PC-3 (cell line): Measurements from ENCODE around the gene GALNS. TPM values are rescaled to one million over a fixed set of nuclear protein-coding genes. Genes with fewer than 3 reads are reported as not detected.

Experiments used
- ATAC-seq: fragments of 200-7000 bp; cut with Tn5 transposase; 2 replicates; pipeline ENCODE4 v1.9.1; 2020; ENCODE audit warnings: mild to moderate bottlenecking, moderate library complexity
- BruUV-seq: library from RNA; stranded (reverse); fragments of 400-500 nt; replicated peaks from 2 replicates; lab custom pipeline; 2021; lab: Mats Ljungman, UMichigan
- CTCF ChIA-PET: fragments of 300-600 bp; sonication (Branson Sonifier 250); formaldehyde crosslinking; loops from one replicate; lab custom pipeline; 2022; ENCODE audit warnings: antibody characterized with exemption; lab: Charles Lee
- POLR2A ChIA-PET: fragments of 300-600 bp; sonication (Branson Sonifier 250); formaldehyde crosslinking; loops from one replicate; lab custom pipeline; 2022; ENCODE audit warnings: antibody characterized with exemption; ENCODE audit not compliant: unreplicated experiment; lab: Charles Lee
- DNase-seq: peaks from one replicate; pipeline ENCODE4 v3.0.0-alpha.2; 2015
- H2AFZ ChIP-seq: fragments of 300-600 bp; sonication (generic); 2 replicates; pipeline ENCODE4 v1.6.0; 2016; ENCODE audit warnings: antibody characterized with exemption, low read length
- H3F3A ChIP-seq: fragments of 300-600 bp; sonication (generic); one replicate; pipeline ENCODE4 v1.6.0; 2017; ENCODE audit warnings: antibody characterized with exemption, low read length, control low read depth, mild to moderate bottlenecking; ENCODE audit not compliant: unreplicated experiment
- H3K27ac ChIP-seq: fragments of 300-600 bp; sonication (generic); 2 replicates; pipeline ENCODE4 v1.5.1; 2016; ENCODE audit warnings: mild to moderate bottlenecking, low read length
- H3K27me3 ChIP-seq: fragments of 300-600 bp; sonication (generic); 2 replicates; pipeline ENCODE4 v1.6.1; 2016; ENCODE audit warnings: low read length, mixed read lengths
- H3K36me3 ChIP-seq: fragments of 300-600 bp; sonication (generic); 2 replicates; pipeline ENCODE4 v1.6.1; 2016; ENCODE audit warnings: low read depth, mixed run types, low read length, mixed read lengths
- H3K4me1 ChIP-seq: fragments of 300-600 bp; sonication (generic); 2 replicates; pipeline ENCODE4 v1.5.1; 2016; ENCODE audit warnings: low read length; ENCODE audit not compliant: insufficient read depth
- H3K4me2 ChIP-seq: fragments of 300-600 bp; sonication (generic); 2 replicates; pipeline ENCODE4 v1.6.0; 2016; ENCODE audit warnings: low read length
- H3K4me3 ChIP-seq: fragments of 300-600 bp; sonication (generic); 2 replicates; pipeline ENCODE4 v1.5.1; 2016; ENCODE audit warnings: mild to moderate bottlenecking, low read length, mixed read lengths
- H3K79me2 ChIP-seq: fragments of 300-600 bp; sonication (generic); 2 replicates; pipeline ENCODE4 v1.6.1; 2017; ENCODE audit warnings: low read length, mixed read lengths
- H3K9ac ChIP-seq: fragments of 300-600 bp; sonication (generic); 2 replicates; pipeline ENCODE4 v1.6.0; 2016; ENCODE audit warnings: mild to moderate bottlenecking, low read length
- H3K9me2 ChIP-seq: fragments of 300-600 bp; sonication (generic); replicated peaks from 2 replicates; pipeline ENCODE4 v1.6.1; 2016; ENCODE audit warnings: mixed run types, low read length, mixed read lengths
- H3K9me3 ChIP-seq: fragments of 300-600 bp; sonication (generic); 2 replicates; pipeline ENCODE4 v1.6.1; 2016; ENCODE audit warnings: low read length, mixed read lengths
- H4K20me1 ChIP-seq: fragments of 300-600 bp; sonication (generic); 2 replicates; pipeline ENCODE4 v1.6.1; 2016; ENCODE audit warnings: low read length, mixed read lengths
- EZH2 ChIP-seq: fragments of 300-600 bp; sonication (generic); IDR thresholded peaks from one replicate; pipeline ENCODE4 v1.6.1; 2017; ENCODE audit warnings: antibody characterized with exemption, mild to moderate bottlenecking, low read length; ENCODE audit not compliant: unreplicated experiment
- EZH2phosphoT487 ChIP-seq: fragments of 300-600 bp; sonication (generic); IDR thresholded peaks from 2 replicates; pipeline ENCODE4 v1.6.1; 2018; ENCODE audit warnings: mild to moderate bottlenecking, antibody characterized with exemption, low read length, borderline replicate concordance
- intact Hi-C: fragments of 100-400 bp; cut with micrococcal nuclease; formaldehyde crosslinking; loops from 2 replicates; pipeline ENCODE4 v1.9.0; 2023
- total RNA-seq: library from RNA; depleted of rRNA; stranded (reverse); fragments of >200 nt; gene quantifications from 2 replicates; pipeline ENCODE4 v1.2.3, GENCODE V29; 2014
- TF ChIP-seq, protein P1 (sequence below): fragments of 300-600 bp; sonication (generic); conservative IDR thresholded peaks from 2 replicates; pipeline ENCODE4 v1.5.1; 2017; ENCODE audit warnings: antibody characterized with exemption, low read depth, mild to moderate bottlenecking, low read length

The GALNS gene
- total RNA-seq, 1 experiment from 2014 or later = 18.3 TPM

DNA sequence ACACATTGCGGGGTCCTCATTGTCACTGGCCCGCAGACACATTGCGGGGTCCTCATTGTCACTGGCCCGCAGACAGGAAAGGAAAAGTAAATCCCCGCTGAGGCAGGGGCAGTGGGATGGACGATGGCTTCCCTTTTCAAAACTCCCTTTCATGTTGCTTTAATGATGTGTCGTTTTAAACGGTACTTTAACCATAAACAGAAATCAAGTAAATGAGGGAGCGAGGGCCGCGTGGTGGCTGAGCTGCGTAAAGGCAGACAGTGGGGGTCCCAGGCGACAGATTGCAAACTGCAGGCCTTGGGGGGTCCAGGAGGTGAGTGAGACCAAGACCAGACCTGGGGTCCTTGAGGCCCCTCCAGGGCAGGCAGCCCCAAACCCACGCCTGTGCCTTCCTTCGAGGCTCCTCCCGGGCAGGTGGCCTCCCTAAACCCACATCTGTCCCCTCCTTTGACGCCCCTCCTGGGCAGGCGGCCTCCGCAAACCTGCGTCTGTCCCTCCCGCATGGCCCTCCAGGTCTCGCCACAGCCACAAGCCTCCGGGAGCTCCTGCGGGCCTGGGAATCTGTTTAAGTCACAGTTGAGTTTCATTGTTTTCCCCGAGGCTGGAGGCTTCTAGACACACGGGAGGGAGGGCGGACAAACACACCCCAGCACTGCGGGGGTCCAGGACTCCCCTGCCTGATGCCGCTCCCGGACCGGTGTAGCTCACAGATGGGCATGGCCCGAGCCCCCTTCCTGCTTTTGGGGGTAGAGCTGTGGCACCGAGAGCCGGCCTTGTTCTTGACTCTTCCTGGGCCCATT lies 79.1 kb downstream of the GALNS start:
- CTCF ChIA-PET = no interaction called here

DNA sequence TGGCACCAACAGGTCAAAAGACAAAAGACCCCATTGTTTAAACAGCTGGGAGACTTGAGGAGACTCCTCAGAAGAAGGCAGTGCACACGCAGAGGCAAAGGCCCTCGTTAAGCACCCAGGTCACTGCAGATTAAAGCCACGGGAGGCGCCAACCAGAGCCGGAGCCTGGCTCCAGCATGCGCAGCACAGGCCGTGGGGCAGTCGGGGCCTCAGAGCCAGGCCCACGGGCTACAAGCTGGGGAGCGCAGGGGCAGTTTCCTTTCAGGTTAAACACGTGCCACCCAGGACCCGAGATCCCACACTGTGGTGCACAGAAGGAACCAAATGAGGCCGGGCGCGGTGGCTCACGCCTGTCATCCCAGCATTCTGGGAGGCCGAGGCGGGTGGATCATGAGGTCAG lies 80.9 kb downstream of the GALNS start:
- Histone ChIP-seq H3F3A (no peaks in the 10 kb centered on the region), H3K4me1 (peaks cover 25% of the 10 kb centered on the region), H3K27ac (no peak overlapping the region), H3K9me2 (no peaks in the 10 kb centered on the region), H3K4me2 (no peak overlapping the region), H3K9me3 (no peaks in the 10 kb centered on the region), H3K79me2 (peaks cover 98% of the 10 kb centered on the region), H3K4me3 (no peak overlapping the region), H4K20me1 (peaks cover 19% of the 10 kb centered on the region; the same call in 1 of the 2 replicates), H3K36me3 (no peaks in the 10 kb centered on the region), H3K9ac (no peak overlapping the region), H3K27me3 (no peaks in the 10 kb centered on the region), H2AFZ (no peak overlapping the region)
- BruUV-seq = no TSS peak
- no peak for DNase-seq
- intact Hi-C loops = no loop called here
- no peak for ATAC-seq
- ChIA-PET CTCF (no interaction called here), POLR2A (no interaction called here)
- TF ChIP-seq EZH2phosphoT487 = no peak
- TF ChIP-seq, protein P1, sequence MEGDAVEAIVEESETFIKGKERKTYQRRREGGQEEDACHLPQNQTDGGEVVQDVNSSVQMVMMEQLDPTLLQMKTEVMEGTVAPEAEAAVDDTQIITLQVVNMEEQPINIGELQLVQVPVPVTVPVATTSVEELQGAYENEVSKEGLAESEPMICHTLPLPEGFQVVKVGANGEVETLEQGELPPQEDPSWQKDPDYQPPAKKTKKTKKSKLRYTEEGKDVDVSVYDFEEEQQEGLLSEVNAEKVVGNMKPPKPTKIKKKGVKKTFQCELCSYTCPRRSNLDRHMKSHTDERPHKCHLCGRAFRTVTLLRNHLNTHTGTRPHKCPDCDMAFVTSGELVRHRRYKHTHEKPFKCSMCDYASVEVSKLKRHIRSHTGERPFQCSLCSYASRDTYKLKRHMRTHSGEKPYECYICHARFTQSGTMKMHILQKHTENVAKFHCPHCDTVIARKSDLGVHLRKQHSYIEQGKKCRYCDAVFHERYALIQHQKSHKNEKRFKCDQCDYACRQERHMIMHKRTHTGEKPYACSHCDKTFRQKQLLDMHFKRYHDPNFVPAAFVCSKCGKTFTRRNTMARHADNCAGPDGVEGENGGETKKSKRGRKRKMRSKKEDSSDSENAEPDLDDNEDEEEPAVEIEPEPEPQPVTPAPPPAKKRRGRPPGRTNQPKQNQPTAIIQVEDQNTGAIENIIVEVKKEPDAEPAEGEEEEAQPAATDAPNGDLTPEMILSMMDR = no peak
- TF ChIP-seq EZH2 = no peak

More for the DNA sequence above, 79.1 kb downstream of the GALNS start:
- Histone ChIP-seq H3K36me3 (no peaks in the 10 kb centered on the region), H3K27me3 (no peaks in the 10 kb centered on the region), H3K4me1 (peaks cover 34% of the 10 kb centered on the region), H3K27ac (no peak overlapping the region), H3K4me3 (no peak overlapping the region), H3K9me3 (no peaks in the 10 kb centered on the region), H3K79me2 (peaks cover 100% of the 10 kb centered on the region), H3K9me2 (no peaks in the 10 kb centered on the region), H3K4me2 (no peak overlapping the region), H2AFZ (no peak overlapping the region), H3F3A (no peaks in the 10 kb centered on the region), H3K9ac (no peak overlapping the region), H4K20me1 (peaks cover 20% of the 10 kb centered on the region; the same call in 1 of the 2 replicates)
- intact Hi-C loops = no loop called here
- TF ChIP-seq, protein P1 = no peak
- no peak for TF ChIP-seq EZH2
- TF ChIP-seq EZH2phosphoT487 = no peak
- DNase-seq = no peak
- POLR2A ChIA-PET = no interaction called here
- ATAC-seq = no peak
- BruUV-seq = no TSS peak
